Fibroblast of skin of left quadriceps (primary cell): ENCODE measurements around the gene NKAIN2.

Experiments used
- DNase-seq, 2 experiments: peaks; one replicate each; pipeline ENCODE4 v3.0.0-alpha.2; 2013; ENCODE audit warnings: low read depth in 2 of 2

The NKAIN2 gene

GRCh38 chr6:123808556-123808955 is 4.9 kb downstream of the NKAIN2 start:
- no peak for DNase-seq

GRCh38 chr6:123810214-123810613 is 6.5 kb downstream of the NKAIN2 start:
- DNase-seq, result no peak

DNA sequence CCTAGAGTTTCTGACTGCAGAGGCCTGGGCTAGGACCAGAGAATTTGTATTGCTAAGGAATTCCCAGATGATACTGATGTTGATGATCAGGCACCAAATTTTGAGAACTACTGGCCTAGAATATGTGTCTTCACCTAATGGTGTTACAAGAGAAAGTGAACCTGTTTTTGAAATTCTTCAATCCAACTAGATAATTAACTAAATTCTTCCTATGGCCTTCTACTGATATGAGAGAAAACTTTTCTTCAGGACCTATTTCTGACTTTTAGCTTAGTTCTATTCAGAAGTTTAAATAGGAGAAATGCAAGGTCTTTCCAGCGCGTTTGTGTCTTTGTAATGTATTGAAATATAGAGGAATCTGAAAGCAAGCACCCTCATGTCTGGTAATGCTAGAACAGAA is 7.3 kb downstream of the NKAIN2 start:
- DNase-seq, result no peak

DNA sequence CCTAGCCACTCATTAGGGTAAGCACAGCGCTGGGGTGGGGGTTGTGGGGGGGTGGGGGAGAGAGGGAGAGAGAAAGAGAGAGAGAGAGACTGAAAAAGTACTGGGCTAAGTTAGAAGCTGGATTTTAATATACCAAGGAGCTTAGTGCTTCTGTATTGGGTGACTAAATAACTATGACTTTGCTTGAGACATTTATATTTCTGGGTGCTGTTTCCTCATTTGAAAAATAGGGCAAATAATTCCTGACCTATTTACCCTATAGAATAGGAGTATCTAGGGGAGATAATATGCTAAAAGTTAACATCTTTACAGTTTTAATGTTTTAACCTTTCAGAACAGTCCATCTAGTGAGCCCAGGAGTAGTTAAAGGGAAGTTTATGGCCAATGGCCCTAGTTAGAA is 7.7 kb downstream of the NKAIN2 start:
- DNase-seq, result no peak

DNA sequence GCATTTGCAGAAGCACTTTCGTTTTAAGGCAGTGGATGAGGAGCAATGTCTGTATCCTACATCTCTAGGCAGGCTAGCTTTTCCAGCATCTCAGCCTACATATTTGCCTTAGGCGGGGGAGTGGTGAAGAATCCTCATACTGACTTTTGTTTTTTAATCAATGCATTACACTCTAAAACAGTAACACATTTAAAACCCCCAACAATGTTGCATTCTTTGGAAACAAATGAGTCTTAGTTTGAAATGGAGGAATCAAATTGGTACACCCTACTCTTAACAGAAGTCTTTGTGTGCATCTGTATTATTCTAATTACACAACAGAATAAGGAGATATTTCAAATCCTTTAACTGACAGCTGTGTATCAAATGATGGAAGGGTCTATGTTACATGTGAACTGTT is 9.0 kb downstream of the NKAIN2 start:
- DNase-seq, result no peak

DNA sequence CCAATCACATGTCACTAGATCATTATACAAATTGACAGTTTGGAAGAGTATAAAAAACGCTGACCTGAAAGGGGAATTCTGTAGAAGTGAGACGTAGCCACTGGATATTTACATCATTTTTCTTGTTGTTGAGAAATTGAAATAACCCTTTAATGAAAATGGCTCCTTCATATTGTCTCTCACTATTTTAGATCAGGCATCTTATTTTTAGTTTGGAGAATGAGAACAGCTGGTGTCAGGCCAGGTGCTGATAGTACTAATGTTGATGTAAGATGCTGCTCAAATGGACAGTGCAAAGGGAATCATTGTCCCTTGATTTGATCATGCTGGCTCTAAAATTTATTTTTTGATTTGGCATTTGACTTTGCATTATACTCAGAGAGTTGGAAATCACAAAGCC is 17.4 kb downstream of the NKAIN2 start:
- DNase-seq, result no peak

GRCh38 chr6:123829302-123829953 is 25.8 kb downstream of the NKAIN2 start:
- DNase-seq, result peak; percentile 25 to 30

GRCh38 chr6:123830120-123830519 is 26.5 kb downstream of the NKAIN2 start:
- no peak for DNase-seq

DNA sequence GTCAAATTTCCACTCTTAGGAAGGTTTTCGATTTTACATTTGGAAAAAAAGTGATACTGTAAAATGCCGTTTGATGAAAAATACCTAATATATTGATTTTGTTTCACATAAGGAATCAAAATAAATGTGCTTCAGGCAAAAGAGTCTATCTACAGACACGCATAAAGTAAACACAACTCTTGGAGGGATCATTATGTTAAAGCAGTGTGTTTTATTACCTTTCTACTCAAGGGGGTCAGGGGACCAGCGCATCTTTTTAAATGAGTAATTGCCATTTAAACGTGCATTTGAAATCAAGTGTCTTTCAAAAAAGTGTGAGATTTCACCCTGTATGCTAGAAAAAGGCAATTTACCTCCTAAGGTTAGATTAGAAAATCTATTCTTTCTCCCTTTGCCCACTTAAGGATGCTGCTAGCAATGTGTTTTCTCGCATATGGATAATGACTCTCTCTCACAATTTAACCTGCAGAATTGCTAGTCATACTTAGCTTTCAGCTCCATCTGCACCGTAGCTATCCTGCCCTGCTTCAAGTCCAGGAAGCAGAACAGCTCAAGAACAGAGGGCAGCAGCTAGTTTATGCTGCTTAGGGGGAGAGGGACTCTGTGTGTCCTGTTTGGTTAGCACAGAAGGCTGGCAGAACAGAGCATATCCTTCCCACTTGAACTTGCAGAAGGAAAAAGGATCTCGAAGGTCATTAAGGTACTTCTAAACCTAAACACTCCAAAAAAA is 35.0 kb downstream of the NKAIN2 start:
- DNase-seq, result no peak

DNA sequence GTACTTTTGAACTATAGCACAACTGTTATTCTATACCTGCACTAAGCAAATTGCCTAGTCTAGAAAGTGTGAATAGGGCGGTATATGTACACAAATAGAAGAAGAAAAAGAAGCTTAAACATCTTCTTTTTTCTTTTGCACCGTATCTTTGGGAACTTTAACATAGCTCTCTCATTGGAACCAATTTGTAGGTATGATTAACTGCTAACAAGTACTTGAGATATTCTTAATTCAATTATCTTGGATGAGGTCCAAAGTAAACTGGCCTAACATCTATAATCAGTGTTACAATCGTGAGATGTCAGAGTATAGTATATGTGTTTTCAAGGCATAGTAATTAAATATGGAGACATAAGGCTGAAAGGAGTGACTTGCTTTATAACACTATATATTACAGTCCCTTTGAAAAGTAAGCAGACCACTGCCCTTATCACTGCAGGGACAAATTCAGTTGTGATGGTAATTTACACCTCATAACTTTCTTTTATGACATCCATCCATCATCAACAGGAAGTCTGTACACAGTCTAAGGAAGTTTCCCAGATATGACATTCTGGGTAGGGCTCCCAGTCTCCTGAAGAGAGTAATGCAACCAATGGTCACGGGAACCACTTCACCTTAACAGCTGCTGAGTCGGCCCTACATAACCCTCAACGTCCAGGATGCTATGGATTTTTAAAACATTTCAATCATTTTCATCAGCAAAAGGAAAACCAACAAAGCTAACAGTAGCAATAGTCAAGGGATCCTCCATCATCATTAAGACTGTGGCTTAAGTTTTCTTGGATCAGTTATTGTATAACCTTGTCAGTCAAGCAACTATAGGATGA is 37.6 kb downstream of the NKAIN2 start:
- DNase-seq, result no peak

DNA sequence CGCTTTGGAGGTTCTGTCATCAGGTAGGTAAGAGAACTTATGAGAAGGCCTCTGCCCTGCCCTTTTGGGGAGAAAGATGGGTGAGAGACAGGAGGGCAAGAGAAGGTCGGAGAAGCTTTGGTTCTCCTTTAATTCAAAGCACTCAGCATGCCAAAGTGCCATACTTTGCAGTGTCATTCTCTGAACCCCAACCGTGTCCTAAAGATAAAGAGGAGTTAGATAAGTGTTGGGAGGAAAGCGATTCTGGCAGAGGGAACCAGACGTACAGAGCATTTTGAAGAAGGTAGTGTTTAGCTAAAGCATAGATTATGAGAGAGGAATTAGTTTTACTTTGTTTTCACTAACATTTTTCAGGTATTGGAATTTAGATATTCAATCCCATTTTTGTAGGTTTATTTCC is 40.3 kb downstream of the NKAIN2 start:
- no peak for DNase-seq

GRCh38 chr6:123848347-123848746 is 44.7 kb downstream of the NKAIN2 start:
- DNase-seq, result no peak

GRCh38 chr6:123849406-123849805 is 45.7 kb downstream of the NKAIN2 start:
- no peak for DNase-seq

DNA sequence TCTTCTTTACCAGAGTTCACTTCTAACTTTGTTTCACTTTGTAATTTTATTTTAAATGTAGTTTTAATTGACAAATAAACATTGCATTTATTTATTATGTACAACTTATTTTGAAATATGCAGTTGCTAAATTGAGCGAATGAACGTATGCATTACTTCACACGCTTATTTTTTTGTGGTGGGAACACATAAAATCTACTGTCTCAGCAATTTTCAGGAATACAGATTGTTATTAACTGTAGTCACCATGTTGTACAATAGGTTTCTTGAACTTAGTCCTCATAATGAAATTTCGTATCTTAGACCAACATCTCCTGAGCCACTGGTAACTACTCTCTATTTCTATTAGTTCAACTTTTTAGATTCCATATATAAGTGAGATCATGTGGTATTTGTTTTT is 46.9 kb downstream of the NKAIN2 start:
- DNase-seq, result no peak

- no peak for DNase-seq
Measured at GRCh38 chr6:123854201-123854600, 50.5 kb downstream of the NKAIN2 start.

DNA sequence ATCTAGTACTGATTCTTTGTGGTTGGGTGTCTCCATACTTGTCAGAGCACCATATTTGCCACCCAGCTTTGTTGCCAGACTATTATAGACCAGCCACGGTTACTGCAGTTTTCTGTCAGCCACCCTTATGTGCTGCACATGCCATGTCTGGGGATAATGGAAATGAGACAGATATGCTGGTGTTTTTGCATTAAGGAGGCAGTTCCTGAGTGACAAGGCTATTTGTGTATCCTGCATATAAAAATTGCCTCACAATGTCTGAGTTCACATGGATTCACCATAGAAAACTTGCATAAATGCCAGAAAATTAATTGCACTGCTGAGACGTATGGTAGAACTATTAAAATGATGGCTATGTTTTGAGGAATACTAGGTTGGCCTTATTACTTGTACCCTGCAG is 51.8 kb downstream of the NKAIN2 start:
- DNase-seq, result no peak

DNA sequence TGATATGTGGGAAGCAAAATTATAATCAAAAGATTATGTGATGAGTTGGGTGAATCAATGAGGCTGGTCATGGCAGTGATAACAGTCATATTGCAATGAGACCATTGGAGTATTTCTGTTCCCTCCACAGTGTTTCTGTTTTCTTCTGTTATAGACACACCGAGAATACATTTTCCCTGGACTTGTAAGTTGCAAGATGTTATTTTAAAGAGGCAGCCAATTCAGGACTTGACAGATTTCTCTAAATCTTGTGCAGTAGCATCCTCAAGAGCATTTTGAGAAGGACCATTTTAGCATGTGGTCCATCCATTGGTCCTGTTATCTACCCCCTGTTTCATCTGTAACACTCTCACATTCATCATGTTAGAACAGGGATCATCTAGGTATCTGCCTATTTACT is 55.6 kb downstream of the NKAIN2 start:
- DNase-seq, result no peak

GRCh38 chr6:123869334-123869733 is 65.7 kb downstream of the NKAIN2 start:
- DNase-seq, result no peak

DNA sequence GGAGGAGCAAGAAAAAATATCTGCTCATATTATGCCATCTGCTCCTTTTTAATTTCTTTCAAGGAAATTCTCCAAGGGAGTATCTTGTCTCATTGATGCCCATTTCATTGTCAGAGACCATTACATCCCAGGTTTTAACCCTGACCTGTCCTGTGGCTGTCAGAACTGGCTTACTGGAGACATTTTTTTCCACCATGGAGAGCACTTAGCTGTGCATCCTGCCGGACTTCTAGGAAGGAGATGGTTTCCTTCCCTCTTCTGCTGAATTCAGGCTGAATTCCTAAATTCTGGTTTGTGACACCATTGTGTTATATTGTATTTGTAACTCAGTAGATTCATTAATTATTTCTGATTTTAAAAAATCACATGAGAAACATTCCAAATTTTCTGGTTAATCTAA is 70.3 kb downstream of the NKAIN2 start:
- no peak for DNase-seq

DNA sequence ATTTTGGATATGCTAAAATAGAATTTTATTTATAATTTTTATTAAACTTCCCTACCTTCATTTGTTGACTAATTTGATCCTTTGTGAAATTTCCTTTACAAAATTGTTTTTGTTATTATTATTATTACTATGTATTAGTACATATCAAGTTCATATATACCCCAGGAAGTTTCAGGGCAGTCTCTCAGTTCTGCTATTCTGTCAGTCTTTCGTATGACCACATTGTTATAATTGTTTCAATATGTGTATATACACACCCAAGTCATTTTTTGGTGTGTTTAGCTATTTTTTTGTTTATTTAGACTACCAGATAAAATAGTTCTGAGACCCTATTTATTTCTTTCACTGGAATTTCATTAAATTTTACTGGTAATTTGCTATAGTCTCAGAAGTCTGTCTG is 72.1 kb downstream of the NKAIN2 start:
- DNase-seq, result no peak

DNA sequence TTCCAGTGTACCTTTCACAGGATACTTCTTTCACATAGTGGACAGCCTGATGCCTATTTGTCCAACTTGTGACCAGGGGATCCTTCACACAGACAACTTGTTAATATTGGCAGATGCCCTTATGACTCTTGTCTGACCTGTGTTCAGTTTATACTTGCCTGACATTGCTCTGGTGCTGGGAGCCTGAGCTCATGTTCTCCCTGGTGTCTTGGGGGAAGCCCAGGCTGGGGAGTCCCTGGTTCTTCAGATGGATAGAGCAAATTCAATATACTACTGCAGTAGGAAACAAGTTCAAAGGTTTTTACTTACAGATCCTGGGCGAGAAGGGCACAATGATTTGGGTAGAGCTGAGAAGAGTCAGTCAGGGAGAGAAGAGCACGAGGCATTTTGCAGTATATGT is 76.1 kb downstream of the NKAIN2 start:
- DNase-seq, result no peak

DNA sequence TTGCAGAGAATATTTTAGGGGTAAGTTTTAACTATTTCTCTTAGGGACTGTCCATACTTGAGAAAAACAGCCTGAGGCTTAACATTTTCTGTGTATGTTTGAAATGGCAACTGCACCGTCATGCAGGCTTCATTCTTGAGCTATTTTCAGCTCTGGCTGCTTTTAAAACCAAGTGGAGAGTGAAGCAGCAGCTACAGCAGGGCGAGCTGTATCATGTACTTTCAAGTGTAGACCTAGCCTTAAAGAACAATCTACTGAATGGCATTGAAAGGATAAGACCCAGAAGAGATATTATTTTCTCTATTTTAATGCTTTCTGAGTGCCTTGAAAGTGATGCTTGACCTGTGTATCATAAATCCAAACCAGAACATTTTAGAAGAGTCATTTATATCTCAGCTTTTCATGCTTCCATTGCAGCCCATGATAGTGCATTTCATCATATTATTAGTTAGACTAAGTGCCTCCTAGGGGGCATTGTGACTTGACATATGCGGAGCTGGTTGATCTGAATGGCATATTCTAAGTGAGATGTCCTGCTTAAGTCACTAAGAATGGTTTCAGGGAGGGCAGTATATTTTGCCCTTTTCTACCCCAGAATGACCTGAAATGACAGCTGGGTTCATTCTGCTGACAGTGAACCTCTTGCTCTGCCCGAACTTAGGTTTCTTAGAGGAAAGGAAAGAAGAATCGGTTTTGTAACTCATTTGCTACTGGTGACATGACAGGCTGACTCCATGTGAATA is 85.3 kb downstream of the NKAIN2 start:
- DNase-seq, result no peak
